Measurements from ENCODE around the gene APLP2.

GRCh38 chr11:130071211-130071712, 1.6 kb downstream of the APLP2 start:
- TF ChIP-seq CTCF (IDR thresholded peaks at IDR 0.05; ENCODE audit: borderline replicate concordance, extremely low read depth, low read length, poor library complexity, severe bottlenecking), result no peak
- TF ChIP-seq EZH2 (IDR thresholded peaks at IDR 0.05; ENCODE audit: borderline replicate concordance, low read depth, low read length, severe bottlenecking), result no peak

Data from DND-41 (cell line).